Inflammatory macrophage treated with lipopolysaccharide for 1 hour (primary cell): Measurements from ENCODE around the gene PDE4D.
"Not testable (repeated sequence)": the region's sequence is repeated elsewhere in the genome, so short reads cannot be mapped to it uniquely, and the experiment has no call there.

ENCODE experiments used
- DNase-seq, 2 donors: peaks; one replicate each; pipeline ENCODE4 v3.0.0-alpha.2; 2020 to 2022

The PDE4D gene

GRCh38 chr5:59798862-59799667 is 94.5 kb downstream of the PDE4D start:
- DNase-seq: peak in 1 of 2 donors; percentile 7

DNA sequence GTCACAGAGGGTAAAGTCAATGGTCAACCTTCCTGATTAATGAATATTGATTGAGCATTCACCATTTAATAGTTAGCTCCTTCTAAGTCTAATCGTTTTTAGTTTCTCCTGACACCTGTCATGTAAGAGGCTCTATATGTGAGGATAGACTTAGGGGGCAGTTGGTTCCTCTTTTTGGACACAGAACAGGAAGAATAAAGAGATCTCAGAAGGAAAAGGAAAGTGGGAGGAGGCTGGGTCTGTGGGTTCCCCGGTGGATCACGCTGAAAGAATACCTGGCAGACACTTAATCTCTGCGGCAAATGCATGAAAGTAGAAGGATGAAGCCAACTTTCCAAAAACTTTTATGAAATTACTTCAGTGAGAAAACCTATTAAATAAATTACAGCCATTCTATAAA is 98.4 kb downstream of the PDE4D start:
- DNase-seq: no peak

DNA sequence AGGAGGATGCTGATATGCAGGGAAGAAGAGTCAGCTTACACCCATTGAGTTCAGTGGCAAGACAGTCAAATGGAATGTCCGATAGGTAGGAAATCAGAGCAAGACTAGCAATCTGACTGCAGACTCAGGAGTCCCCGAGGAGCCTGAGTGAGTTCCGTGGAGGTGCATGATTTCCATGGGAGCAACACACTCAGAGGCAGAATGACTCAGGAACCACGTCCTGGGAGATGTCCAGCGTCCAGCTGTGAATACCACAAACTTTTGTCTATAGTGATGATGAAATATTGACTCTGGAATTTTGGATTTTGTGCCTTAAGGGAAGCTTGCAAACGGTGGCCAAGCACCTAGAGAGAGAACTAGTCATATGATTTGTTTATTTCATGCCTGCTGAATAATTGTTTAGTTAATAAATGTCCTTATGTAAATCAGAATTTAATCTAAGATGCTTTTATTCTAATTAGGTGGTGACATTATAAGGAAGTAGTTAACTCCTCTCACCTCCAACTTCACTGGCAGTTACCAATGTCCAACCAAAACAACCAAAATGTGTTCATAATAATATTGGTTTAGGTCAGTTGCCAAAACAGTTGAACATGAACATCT is 100.4 kb downstream of the PDE4D start:
- no peak for DNase-seq

DNA sequence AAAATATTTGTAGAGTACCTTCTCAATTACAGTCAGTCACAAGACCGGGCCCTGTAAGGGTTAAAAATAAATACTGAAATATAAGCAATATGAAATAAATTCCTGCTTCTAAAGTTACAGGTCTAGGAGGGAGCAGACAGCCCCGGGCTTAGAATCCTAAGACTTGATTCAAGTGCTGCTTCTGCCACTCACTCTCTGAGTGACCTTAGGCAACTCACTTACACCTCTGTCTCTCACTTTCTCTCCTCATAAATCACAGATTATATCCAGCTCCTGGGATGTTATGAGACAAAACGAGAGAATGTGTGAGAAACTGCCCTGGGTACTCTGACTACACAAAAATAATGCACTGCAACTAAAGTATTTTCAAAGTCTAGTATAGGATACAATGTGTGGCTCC is 101.9 kb downstream of the PDE4D start:
- DNase-seq: no peak

- DNase-seq: no peak
Observed at GRCh38 chr5:59790776-59791475, 102.6 kb downstream of the PDE4D start.

GRCh38 chr5:59790376-59790775 is 103.2 kb downstream of the PDE4D start:
- DNase-seq: no peak

DNA sequence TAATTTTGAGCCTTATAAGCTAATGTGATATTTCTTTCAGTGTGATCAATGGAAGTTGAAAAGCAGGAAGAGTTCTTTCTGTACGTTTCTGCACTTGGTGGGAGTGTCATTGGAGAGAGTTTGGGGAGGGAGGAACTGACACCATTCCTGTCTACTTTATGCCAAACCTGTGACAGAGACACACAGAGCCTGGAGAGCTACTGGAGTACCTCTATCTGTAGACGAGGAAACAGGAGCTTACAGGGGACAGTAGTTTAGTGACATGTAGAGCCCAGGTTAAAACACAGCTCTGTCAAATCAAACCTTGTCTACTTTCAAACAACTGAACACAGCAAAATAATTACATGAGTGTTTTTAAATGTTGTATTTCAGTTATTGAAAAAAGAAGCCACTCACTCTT is 103.6 kb downstream of the PDE4D start:
- no peak for DNase-seq

DNA sequence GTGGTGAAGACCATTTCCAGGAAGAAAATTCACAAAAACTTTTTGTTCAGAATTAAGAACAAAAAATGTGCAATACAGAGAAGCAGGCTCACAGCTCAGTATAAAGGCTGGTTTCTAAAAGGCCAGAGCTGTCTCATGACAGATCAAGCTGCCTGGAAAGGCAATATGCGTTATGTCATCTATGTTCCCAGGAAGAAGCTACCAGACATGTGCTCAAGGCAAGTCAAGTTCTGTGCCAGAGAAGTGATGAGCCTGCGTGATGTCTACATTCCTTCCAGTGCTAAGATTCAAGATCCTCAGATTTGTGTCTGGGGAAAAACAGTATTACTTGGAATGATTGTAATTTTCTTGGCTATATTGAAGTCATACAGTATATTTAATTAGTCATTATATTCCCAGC is 104.3 kb downstream of the PDE4D start:
- no peak for DNase-seq

DNA sequence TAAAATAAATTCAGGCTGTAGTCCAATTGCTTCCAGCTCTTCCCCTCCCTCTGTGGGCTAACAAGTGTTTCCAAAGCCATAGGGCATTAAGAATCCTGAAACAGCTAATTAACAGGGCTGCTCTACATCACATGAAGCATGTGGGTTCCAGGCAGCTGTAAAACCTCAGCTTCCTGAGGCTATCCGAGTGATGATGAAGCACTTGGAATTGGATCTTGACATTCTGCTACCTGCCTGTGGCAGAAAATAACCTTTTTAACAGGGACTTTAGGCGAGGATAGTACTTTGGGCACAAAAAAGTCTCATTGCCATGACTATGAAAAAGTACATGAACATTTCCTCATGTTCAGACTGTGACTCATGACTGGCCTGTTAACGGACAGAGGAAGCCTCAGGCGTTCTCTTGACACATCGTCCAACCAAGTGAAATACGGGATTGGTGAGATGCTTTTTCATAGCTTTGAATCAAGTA is 107.2 kb downstream of the PDE4D start:
- peak; percentile 36 to 37 for DNase-seq

GRCh38 chr5:59785676-59786333 is 107.7 kb downstream of the PDE4D start:
- DNase-seq: no peak

GRCh38 chr5:59784708-59785107 is 108.8 kb downstream of the PDE4D start:
- not testable (repeated sequence) for DNase-seq

DNA sequence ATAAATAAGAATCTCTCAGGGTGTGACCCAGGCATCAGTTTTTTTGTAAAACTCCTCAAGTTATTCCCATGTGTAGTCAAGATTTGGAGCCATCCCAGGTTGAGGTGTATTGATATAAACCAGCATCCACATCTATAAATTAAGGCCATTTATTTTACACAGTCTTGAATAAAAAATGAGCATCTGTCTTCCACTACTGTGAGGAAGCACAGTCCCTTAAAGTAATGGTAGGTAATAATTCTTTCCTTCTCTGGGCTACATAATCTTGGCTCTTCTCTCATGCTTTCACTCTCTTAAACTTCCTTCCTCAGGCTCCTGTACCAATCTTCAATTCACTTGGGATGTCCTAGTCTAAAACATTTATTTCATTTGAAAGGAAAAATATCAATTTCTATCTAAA is 110.3 kb downstream of the PDE4D start:
- no peak for DNase-seq

DNA sequence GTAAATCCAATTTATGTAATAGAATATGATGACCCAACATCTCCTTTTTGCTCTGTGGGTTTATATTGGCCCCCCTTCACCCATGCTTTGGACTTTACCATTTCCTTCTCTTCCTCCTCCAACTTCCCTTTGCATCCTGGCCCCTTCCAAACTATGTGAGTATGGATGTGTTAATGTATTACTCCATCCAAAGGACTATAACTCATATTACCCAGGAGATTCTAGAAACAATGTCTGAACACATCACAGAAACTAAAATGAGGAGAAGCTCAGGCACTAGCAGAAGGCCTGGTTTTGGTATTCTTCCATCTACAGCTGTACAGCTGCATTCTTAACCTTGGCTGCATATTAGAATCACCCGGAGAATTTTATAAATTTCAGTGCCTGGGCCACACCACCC is 110.7 kb downstream of the PDE4D start:
- DNase-seq: peak in 1 of 2 donors; percentile 14

DNA sequence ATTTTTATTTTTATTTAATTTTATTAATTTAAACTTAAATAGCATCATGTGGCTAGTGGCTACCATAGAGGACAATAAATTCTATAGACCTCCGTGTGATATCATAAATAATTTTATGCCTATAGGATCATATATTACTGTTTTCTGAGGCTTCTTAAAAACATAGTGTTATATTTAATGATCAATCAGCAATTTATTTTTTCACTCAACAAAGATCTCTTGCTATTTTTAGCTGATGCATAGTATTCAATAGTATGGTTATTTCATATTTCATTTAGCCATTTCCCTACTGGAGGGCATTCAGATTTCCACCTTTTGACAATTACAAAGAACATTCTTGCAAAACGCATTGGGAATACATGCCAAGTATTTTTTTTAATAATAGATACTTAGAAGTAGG is 114.1 kb downstream of the PDE4D start:
- DNase-seq: no peak

GRCh38 chr5:59777028-59777427 is 116.5 kb downstream of the PDE4D start:
- no peak for DNase-seq

DNA sequence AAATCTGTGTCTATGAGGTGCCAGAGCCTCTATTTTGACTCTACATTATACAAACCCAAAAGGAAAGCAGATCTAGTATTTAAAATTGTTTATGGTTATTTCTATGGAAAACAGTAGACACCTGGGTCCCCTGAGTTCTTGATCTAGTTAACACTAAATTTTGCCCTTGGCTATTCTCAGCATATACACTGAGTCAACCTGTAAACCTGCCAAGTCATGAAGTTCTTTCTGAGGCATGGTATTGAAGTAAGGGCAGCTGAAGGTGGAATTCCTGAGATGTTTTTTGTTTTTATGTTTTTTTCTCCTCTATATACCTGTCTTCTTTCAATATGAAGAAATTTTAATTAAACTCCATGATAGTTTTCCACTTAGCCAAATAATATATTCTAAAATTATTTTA is 120.2 kb downstream of the PDE4D start:
- DNase-seq: no peak

- no peak for DNase-seq
Observed at GRCh38 chr5:59772757-59773156, 120.8 kb downstream of the PDE4D start.

DNA sequence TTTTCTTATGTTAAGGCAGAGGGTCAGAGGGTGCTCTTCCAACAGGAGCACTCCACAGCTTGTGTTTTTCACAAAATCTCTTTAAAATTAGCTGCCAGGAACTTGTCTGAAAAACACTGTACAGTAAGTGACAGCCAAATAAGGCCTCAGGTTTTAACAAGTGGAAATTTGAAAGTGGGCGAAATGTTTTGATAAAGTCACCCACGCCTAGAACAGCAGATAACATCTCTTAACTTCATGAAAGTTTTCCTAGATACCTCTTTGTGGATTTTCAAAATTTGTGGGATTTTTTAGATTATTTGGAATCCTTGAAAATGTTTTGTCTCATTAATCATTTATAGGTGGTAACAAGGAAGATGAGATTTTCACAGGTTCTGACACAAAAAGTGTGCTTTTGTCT is 121.3 kb downstream of the PDE4D start:
- no peak for DNase-seq

DNA sequence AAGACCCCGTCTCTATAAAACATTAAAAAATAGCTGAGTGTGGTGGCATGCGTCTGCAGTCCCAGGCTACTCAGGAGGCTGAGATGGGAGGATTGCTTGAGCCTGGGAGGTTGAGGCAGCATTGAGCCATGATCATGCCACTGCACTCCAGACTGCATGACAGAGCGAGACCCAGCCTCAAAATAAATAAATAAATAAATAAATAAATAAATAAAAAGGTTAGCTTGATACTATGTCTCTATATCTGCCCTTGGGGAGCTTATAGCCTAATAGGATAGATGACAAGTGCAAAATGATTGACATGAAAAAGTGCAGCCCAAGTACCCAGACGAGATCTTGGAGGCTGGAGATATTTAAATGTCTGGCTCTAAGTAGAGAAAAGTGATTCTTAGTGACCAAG is 122.6 kb downstream of the PDE4D start:
- no peak for DNase-seq

DNA sequence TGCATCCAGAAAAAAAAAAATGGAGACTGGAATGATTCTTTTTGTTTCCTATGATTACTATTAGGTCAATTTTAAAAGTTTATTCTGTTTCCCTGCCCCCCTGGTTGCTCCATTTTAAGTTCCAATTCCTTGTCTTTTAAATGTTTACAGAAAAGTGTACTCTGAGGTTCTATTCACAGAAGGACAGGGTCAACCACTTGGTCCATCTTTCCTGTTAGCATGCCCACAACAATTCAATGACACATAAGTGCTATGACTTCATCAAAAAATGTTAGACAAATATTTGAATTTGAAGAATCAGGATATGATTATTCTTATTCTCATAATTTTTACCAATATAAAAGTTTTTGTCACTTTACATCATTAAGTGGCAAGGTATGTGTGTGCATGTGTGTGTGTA is 123.7 kb downstream of the PDE4D start:
- DNase-seq: no peak

- no peak for DNase-seq
Observed at GRCh38 chr5:59769041-59769360, 124.5 kb downstream of the PDE4D start.

- no peak for DNase-seq
Observed at GRCh38 chr5:59768152-59769040, 125.1 kb downstream of the PDE4D start.
